Esophagus squamous epithelium (tissue), 4 donors: ENCODE data around the gene PODNL1.

Experiments
- CTCF ChIP-seq, 6 experiments: fragments of 450-650 bp in 4 of 6; fragments of 200-600 bp in 2 of 6; sonication (generic) in 2 of 6; IDR thresholded peaks; one replicate each; pipeline ENCODE4 v1.5.1; 2016 to 2019; ENCODE audit warnings: antibody characterized with exemption in 6 of 6, mild to moderate bottlenecking in 4 of 6, moderate library complexity in 4 of 6
- POLR2A ChIP-seq, 4 donors: fragments of 450-650 bp; IDR thresholded peaks; one replicate each; pipeline ENCODE4 v1.6.1; 2017; ENCODE audit warnings: antibody characterized with exemption in 4 of 4, mild to moderate bottlenecking in 4 of 4, moderate library complexity in 3 of 4

DNA sequence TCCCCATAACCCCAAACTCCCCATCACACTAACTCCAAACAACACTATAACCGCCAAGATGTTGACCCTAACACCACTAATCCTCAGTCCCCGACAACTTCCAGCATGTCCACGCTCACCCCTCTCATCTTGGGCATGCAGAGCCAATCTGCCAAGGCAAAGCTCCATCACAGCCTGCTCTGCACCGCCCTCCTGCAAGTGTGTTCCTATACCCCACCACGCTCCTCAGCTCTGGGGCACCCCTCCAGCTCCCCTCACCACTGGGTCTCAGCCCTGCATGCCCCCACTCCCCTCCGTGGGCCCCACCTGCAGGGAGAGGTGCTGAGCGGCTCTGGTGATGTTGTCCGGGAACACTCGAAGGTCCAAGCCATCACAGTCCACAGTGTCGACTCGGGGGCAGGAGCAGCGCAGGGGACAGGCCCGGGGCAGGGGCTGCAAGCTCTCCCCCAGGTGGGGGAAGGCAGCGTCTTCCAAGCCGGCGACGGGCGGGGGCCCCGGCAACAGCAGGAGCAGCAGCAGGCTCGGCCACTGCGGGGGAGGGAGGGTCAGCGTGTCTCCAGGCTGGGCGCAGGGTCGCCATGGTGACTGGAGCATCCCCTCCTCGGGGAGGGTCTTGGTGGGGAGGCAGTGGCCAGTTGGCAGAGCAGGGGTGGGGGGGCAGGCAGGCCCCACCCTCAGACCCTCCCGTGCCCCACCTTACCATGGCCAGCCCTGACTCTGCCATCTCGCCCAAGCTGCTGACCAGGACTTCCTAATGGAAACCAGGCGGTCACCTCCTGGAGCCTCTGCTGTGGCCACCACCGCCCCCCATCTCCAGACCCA, 527 bp downstream of the PODNL1 start:
- no peak for TF ChIP-seq POLR2A (IDR thresholded peaks at IDR 0.05)
- no peak for TF ChIP-seq CTCF (IDR thresholded peaks at IDR 0.05)
